ENCODE measurements around the gene PRRT1B.

- no peak for TF ChIP-seq POLR2A (IDR thresholded peaks at IDR 0.05; ENCODE audit: low read length)
- no peak for TF ChIP-seq GATA1 (IDR thresholded peaks at IDR 0.05; ENCODE audit: low read depth, low read length)
Measured at GRCh38 chr9:131516100-131516499, 29.2 kb upstream of the PRRT1B start.

Data from erythroblast (primary cell).